Fibroblast of skin of scalp (primary cell): Measurements from ENCODE around the gene EVA1C. TPM values are rescaled to one million over a fixed set of nuclear protein-coding genes. Genes with fewer than 3 reads are reported as not detected.
"Not testable (repeated sequence)": the region's sequence is repeated elsewhere in the genome, so short reads cannot be mapped to it uniquely, and the experiment has no call there.

Experiments used
- DNase-seq: peaks from one replicate; pipeline ENCODE4 v3.0.0-alpha.2; 2013
- polyA plus RNA-seq, 2 experiments: library from polyadenylated mRNA; unstranded; fragments of 120-200 nt; gene quantifications; one replicate each; pipeline ENCODE4 v1.2.1, GENCODE V29; 2013; ENCODE audit not compliant: insufficient read length in 2 of 2

EVA1C gene, protein sequence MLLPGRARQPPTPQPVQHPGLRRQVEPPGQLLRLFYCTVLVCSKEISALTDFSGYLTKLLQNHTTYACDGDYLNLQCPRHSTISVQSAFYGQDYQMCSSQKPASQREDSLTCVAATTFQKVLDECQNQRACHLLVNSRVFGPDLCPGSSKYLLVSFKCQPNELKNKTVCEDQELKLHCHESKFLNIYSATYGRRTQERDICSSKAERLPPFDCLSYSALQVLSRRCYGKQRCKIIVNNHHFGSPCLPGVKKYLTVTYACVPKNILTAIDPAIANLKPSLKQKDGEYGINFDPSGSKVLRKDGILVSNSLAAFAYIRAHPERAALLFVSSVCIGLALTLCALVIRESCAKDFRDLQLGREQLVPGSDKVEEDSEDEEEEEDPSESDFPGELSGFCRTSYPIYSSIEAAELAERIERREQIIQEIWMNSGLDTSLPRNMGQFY
- 0.25 TPM for polyA plus RNA-seq (2013, experiment 1 of 2; ENCODE audit: insufficient read length)
- polyA plus RNA-seq (2013, experiment 2 of 2; ENCODE audit: insufficient read length), result 0.42 TPM

DNA sequence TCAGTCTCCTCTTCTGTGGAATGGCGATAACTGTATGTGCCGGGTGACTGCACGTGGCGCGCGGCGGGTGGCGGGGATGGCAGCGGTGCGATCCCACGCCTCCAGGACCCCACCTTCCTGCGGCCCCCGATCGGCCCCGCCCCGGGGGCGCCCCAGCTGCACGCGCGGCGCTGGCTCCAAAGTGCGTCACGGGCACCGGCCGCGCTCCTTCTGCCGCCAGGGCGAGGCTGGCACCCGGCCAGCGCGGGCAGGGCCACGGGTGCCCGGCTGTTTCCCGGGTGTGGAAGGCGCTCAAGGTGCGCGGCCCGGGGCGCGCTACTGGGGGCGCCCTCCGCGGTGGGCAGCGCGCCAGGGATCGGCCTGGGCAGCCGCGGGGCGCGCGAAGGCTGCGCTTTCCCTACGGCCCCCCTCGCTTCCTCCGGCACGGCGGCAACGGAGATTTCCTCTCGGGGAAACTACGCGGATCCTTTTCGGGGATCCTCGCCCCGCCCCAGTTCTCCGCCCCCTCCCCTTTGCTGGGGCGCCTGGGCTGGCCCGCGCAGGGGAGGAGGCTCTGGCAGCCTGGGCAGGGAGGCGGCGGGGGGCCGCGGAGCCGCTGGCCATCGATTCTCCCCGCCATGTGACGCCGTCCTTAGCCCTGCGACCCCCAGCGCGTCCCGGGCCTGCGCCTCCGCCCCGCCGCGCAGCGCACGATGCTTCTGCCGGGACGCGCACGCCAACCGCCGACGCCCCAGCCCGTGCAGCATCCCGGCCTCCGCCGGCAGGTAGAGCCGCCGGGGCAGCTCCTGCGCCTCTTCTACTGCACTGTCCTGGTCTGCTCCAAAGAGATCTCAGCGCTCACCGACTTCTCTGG lies at the start of gene EVA1C:
Gene EVA1C (plus strand): TSS at position 545 of the 853 bp plus-strand sequence. CDS start 148 bp downstream, at position 693.
- DNase-seq, result no peak

DNA sequence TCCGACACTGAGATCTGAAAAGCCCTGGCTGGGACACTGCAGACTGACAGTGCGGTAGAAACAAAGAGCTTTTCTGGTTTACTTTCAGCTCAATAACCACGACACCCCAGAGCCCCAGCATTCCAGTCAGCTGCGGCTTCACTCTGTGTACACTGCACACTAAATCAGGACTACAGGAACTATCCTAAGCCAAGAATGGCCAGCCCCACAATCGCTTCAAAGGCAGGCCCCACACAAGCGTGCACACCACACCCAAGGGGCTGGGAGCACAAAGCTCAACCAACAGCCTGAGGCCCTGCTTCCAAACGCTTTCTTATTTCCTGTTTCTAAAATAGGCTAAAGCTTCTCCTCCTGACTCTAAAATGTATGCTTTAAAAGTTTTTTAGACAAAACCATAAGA lies 48.1 kb upstream of the EVA1C start:
- DNase-seq, result no peak

DNA sequence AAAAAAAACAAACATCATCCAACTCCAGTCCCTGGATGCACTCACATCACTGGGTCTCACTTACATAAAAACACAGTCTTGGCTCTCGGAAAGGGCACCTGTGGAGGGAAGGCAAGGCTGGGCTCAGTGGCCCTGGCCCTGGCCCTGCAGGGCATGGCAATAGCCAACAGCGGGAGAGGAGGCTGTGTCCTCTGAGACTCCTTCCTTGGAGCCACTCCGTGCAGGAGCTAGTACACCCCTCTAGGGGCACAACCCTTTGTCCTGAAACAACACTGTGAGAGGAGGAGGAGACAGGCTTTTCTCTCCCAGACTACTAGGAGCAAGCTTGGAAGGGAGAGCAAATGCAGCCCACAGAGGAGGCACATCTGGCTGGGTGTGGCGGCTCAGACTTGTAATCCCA lies 47.7 kb upstream of the EVA1C start:
- DNase-seq, result no peak

DNA sequence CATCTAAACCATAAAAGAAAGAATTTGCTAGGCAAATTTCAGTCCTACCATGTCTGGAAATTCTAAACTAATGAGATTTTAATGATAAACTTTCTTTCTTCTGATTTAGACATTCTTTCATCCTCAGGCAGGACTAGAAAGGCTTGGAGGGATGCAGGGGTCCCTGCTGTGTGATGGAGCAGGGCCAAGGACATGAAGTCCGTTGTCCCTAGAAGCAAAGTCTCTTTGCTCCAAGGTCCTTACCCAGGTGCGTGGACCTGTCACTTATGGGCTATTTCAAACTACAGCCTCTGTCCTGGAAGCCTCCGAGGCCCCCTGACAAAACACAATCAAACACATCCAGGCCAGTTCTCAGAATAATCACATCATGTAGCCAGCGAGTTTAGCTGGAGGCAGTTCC lies 46.3 kb upstream of the EVA1C start:
- DNase-seq, result no peak

DNA sequence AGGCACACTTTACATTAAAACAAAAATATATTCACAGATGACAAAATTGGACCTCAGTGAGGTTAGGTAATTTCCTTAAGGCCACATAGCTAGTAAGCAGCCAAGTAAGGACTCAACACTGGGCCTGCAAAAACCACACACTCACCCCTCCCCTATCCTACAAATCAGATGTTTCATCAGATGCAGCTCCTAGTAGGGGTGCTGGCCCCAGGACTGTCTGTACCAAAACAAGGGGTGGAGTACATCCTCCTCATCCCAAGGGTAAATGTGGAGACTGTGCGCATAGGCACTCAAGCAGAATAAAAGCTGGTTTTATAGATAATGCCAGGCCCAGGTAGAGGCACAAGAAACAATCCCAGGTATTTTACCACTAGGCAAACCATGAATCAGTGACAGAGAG lies 45.3 kb upstream of the EVA1C start:
- DNase-seq, result no peak

DNA sequence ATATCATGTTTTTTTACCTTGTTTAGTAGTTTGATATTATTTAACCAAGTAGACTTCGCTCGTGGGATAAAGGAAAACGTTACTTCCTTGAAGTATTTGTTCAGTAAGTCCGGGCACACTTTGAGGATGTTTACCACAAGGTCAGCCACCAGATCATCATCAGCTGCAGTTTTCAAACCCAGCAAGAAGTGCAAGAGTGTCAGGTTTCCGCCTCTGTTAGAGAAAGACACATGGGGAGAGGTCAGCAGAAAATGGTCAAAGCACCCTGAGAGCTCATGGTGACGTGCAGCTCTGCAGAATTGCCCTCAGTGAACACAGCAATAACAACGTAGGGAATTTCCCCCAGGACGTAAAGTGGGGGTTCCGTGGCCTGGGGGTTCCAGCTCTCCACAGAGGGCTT lies 44.1 kb upstream of the EVA1C start:
- no peak for DNase-seq

DNA sequence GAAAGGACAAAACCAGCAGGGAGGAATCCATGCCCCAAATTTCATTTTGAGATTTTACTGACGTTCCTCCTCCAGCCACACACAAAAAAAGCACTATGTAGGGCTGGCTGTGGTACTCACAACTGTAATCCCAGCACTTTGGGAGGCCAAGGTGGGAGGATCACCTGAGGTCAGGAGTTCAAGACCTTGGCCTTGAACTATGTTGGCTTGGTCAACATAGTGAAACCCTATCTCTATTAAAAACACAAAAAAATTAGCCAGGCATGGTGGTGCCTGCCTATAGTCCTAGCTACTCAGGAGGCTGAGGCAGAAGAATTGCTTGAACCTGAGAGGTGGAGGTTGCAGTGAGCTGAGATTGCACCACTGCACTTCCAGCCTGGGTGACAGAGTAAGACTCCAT lies 43.5 kb upstream of the EVA1C start:
- DNase-seq, result not testable (repeated sequence)

DNA sequence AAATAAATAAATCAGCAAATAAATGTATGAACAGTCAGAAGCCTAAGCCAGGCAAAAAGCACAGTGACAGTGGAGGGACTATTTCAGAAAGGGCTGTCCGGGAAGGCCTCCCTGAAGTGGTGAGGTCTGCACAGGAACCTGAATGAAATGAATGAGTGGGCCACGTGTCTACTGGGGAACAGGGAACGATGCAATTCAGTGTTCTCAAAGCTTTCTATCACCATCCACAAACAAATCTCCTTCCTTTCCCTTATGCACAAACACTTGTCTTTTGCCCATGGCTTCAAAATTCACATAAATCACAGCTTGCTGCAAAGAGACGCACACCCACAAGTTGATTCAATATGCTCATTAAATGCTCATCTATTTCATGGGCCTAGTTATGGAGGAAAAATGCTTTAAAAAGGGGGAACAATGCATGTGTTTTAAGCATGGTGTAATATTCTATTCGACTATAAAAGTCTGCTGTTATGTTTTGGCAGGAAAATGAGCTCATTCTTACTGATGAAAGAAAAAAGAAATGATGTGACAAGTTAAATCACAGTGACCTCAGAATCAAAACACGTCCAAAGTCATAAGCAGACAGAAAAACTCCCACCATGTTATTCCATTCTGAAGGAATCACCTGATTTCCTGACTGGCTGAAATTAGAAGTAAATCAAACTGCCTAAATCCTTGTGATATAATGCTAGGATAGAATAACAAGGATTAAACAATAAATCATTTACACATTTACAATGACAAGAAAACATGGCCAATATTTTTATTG lies 41.3 kb upstream of the EVA1C start:
- DNase-seq, result no peak

DNA sequence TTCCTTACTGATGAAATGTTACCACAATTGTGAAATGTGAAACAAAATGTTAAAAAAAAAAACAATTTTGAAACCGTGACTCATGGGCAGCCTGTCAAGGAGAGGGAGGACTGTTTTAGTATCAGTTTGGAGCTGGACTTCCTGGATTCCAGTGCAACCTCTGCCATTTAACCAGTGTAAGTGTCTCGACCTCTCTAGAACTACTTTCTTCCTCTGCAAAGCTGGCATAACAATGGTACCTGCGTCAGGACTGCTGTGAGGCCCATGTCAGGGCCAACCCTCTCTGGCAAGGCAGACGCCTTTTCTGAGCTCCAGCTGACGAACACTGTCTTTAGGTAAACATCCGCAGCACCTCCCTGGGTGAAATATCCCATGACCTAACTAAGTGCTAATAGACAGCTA lies 40.6 kb upstream of the EVA1C start:
- DNase-seq, result peak; percentile 64

DNA sequence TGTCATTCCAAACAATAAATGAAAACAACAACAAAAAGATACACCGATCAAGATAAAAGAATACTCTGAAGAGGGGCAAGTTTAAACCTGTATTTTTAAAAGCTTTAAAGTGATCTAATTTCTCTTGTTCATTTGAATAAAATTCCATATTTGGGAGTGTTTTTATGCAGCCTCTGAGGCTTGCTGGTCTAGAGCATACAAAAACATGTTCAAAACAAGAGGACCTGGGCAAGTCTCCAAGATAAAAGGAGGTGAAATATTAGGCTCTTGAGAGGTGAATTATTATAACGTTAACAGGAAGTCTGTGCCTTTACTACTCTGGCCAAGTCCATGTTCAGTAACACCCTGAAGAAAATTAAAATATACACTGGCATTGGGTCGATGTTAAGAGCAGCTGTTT lies 39.8 kb upstream of the EVA1C start:
- DNase-seq, result no peak

DNA sequence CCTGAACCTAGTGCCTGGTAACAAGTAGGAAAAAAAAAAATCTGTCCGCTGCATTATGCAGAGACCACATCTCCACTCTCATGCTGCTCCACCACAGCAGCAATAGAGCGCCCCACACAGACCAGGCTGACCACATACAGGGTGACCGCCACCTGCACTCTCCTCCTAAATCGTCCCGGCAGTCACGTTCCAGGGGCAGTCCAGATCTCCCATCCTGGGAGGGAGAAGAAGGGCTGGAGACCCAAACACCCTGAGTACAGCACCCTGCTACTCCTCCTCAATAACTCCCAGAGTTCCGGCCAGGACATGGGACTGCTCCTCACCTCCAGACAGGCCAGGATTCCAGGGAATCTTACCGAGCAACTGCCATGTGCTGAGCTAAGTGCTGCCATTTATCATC lies 35.0 kb upstream of the EVA1C start:
- DNase-seq, result no peak

DNA sequence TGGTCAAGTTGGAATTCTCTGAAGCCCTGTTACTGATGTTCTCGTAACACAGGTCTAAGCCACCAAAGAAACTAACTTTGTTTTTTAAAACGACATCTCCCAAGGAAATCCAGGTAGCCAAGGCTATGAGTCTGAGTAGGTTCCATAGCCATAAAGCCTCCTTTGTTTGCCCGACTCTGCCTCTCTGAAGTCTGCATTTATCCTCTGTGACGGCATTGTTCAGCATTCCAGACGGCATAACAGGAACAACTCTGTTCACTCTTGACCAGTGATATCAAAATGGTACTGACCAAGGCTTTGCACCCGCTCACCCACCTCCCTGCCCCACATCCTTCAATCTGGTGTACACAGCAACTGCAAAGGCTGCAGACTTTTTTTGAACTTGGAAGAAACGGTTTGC lies 34.5 kb upstream of the EVA1C start:
- no peak for DNase-seq

DNA sequence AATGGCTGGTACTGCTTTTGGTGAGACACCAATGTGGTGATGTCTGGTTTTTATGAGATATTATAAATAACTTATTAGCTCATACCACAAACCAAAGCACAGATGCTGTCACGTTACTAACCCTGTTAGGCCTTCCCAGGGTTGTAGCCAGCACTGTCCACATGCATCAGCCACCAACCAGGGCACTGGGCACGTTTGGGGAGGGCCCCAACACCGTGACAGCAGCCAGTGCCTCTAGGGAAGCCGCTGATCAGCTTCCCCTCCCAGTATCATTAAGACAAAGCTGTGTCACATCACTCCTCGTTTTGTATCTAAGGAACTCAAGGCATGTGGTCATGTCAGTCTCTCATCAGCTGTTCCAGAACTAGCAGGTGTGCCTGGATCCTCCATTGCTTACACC lies 33.5 kb upstream of the EVA1C start:
- peak; percentile 11 for DNase-seq

DNA sequence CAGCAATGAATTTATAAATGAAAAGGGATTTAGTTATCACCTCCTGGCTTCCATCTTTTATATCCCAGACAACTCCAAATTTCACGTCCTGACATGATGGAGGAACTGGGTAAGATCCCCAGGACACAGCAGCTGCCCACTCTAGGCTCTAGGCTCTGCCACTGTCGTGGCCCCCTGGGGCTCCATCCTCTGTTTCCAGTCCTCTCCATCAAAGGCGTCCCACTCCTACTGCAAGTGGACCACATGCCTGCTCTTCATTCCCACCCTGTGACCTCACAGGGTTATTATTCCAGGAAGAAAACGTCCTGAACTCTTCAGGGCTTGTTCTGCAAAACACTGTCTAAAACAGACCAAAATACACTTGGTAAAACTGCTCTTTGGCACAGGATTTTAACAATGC lies 31.6 kb upstream of the EVA1C start:
- DNase-seq, result no peak

DNA sequence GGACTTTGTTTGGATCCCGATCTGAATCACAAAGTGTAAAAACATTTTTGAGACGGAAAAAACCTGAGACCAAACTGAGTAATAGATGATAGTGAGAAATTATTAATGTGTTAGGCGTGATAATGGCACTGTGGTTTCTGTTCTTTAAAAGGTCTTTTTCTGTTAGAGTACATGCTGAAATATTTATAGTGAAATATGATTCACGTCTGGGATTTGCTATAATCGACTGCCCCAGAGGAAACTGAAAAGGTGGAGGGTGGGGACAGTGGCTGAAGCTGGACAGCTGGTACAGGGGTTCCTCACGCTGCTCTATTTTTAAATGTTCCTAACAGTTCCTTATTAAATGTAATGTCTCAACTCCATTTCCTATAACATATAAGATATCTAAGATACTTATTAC lies 30.9 kb upstream of the EVA1C start:
- no peak for DNase-seq

DNA sequence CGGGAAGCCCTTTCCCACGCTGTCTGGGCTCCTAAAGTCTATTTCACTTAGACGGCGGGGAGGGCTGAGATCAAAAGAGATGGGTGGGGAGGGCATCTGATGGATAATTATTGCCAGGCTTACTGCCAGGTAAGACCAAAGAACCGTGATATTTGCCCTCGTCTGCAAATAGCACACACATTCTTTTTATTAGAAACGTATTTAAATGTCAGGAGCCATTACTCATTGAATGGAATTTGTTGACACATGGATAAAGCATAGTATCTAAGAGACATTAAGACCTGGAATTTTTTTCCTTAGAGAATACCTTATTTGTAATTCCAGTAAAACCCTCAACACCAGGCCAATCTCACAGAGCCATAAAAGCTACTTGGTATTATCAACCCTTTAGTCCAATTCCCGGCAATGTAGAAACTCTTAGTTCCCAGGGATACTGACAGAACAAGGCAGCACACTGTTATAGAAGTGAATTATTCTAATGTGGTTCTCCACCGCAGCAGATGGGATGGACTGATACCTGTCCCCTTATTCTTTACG lies 30.3 kb upstream of the EVA1C start:
- peak; percentile 69 for DNase-seq

DNA sequence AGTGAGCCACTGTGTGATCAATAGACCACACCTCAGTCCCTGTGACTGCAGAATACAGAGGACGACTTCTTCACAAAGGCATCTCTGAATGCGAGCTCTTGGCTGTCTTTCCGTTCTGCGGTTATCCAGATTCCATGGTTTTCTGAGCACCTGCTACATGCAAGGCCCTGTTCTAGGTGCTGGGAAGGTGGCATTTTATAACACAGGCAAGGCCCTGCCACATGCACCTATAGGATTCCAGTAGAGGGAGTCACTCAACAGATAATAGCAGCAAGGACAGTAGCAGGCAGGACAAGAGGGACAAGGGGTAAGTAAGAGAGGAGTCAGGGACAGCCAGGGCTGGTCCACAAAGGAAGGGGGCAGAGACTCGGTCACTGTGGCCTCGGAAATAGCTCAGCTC lies 28.7 kb upstream of the EVA1C start:
- no peak for DNase-seq

DNA sequence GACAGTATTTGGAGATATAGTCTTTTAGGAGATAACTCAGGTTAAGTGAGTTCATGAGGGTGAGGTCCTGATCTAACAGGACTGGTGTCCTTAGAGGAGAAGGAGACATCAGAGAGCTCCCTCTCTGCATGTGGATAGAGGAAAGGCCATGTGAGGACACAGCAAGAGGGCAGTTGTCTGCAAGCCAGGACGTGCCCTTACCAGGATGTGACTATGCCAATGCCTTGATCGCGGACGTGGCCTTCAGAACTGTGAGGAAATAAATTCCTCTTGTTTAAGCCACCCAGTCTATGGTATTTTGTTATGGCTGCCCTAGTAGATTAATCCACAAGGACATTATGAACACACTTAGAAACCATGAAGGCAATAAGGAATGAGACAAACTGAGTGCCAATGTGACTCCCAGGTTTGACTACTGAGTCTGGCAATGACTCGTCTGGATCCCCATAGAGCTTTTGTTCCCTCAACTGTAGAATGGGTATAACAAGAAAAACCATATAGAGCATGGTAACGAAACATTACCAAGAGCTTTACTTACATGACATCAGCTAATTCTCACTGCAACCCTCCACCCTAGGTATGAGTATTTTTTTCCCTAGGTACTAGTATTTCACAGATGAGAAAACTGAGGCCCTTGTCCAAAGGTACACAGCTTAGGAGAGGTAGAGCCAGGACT lies 26.2 kb upstream of the EVA1C start:
- DNase-seq, result no peak

DNA sequence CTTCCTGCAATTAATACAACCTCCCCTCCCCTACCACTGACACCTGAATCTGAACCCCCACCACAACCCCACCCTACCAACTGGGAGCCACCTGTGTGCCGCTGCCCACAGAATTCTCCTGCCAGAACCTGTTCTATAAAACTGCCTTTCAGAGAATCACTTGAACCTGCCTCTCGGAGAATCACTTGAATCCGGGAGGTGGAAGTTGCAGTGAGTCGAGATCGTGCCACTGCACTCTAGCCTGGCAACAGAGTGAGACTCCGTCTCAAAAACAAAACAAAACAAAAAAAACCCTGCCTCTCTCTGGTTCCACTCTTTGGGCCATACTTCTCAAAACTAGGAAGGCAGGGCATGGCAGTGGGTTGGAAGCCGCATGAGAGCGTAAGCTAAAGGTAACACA lies 25.4 kb upstream of the EVA1C start:
- DNase-seq, result no peak

DNA sequence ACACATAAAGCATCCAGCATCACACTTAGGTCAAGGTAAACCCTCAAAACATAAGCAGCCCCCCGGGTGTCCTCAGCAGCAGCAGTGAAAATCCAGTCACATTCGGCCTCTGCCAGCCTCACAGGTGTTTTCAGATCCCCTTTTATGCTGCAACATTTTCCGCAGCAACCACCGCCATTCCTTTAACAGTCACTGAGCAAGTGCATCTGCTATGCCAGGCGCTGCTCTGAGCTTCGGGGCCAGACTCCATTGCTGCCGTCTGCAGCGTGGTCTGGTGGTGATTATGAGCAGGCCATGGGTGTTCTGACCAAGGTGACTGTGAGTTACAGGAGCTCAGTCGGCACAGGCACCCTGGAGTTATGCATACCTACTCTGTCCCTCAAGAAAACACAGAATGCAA lies 24.2 kb upstream of the EVA1C start:
- no peak for DNase-seq

DNA sequence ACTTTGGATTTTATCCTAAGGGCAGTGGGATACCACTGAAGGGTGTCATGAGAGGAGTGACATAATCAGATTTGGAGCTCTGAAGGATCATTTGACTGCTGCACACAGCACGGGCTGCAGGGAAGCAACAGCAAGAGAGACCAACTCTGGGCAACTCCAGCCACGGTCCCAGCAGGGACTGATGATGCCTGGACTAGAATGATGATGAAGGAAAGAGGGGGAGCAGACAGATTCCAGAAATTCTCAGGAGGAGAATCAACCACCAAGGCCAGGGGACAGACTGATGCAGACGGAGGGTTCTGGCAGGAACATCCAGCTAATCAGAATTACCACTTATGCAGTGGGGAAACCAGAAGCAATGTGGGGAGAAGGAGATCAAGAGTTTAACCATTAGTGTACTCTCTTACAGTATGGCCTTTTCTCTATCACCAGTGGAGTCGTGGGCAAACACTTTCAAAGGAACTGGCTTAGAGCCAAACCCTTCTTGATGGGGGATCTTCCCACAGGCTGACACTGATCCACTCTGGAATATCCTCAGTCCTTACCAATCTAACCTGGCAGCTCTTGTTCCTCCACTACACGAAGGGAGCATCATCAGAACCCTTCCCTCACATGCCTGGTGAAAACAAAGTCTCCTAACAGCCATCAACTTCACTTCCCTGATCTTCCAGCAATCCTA lies 23.0 kb upstream of the EVA1C start:
- peak; percentile 84 for DNase-seq
